ENCODE measurements around the gene GFRA4. TPM values are rescaled to one million over a fixed set of nuclear protein-coding genes. Genes with fewer than 3 reads are reported as not detected.

GFRA4 gene, protein sequence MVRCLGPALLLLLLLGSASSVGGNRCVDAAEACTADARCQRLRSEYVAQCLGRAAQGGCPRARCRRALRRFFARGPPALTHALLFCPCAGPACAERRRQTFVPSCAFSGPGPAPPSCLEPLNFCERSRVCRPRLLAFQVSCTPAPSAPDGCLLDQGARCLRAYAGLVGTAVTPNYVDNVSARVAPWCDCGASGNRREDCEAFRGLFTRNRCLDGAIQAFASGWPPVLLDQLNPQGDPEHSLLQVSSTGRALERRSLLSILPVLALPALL
- total RNA-seq (not detected), polyA plus RNA-seq (not detected)

DNA sequence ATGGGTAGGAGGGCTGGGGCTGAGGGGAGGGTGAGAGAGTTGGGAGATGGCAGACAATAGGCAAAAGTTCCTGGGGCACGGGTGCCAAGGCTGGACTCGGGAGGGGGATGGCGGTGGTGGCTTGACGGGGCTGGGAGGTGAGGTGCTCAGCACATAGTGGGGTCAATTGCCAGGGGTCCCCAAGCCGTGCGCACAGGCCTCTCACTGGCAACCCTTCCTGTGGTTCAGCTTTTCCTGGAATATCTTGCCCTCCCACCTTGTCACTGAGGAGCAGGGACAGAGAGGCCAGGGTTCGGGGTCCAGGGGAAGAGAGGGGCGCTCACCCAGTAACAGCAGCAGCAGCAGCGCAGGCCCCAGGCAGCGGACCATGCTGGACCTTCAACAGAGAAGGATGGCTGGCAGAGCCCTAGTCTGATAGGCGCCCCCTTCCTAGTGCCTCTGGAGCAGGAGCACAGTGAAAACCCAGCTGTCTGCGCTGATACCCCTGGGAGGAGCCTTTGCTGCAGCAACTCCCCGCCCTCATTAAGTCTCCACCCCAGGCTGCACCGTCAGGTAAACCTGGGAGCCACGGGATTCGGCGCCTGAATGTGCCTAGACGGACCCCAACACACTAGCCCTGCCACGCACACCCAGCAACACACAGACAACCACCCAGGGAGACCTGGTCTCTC lies at the start of gene GFRA4:
TSS of gene GFRA4 (minus strand) at position 369 of the 671 bp plus-strand sequence. CDS start at position 369, 0 bp downstream.
- no peaks in the 10 kb centered on the region for H3K9me3 ChIP-seq
- H3K4me3 ChIP-seq = no peak within 1 kb of the TSS
- intact Hi-C loops (cut with DNase I) = no loop called here
- H3K4me1 ChIP-seq = peaks cover 0 to 21% (median 18%) of the 10 kb centered on the region in 4 donors
- no peak within 1 kb of the TSS for H3K27ac ChIP-seq
- WGBS, 2 donors = 61 to 76% methylated on average over 19 of the region's 19 CpGs
- peaks cover 0 to 2% (median 0%) of the 10 kb centered on the region in 4 donors for H3K36me3 ChIP-seq
- DNase-seq = peak; percentile 60
- TF ChIP-seq POLR2AphosphoS5 (IDR thresholded peaks at IDR 0.05) (no peak), POLR2A (IDR thresholded peaks at IDR 0.05) (no peak), EP300 (IDR thresholded peaks at IDR 0.05) (no peak), CTCF (IDR thresholded peaks at IDR 0.05) (no peak)
- H3K27me3 ChIP-seq = peaks cover 13 to 38% (median 25%) of the 10 kb centered on the region in 3 donors

DNA sequence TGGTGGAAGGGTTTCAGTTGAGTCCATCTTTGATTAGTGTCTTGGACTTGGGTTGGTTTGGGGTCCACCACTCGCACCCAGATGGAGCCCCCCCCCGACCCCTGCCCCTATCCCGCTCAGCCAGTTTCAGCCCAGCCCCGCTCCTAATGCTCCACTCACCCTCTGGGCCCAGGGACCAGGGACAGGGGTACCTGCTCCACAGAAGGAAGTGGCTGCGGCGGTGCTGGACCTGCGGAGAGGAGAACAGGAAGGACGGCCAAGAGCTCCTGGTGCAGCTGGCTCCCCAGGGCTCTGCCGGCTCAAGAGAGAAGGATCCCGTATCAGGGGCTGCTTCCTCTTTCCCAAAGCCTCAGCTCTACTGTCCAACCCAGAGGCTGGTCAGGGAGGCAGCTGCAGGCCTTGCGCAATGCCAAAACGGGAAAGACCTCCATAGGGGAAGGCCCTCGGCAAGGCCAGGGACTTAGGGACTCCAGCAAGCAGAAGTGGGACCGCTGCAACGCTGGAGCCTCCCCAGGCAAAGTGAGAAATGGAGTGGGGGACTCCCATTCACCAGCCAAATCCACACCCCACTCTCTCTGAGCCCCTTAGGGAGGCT lies 49.2 kb upstream of the GFRA4 start, which contains the start of gene SIGLEC1:
TSS of gene SIGLEC1 (minus strand) at position 322 of the 595 bp plus-strand sequence. CDS start 5,472 bp downstream, outside the sequence.
- WGBS, 2 donors = 68 to 81% methylated on average over 15 of the region's 15 CpGs
- peak; percentile 89 for DNase-seq
- H3K4me3 ChIP-seq = peak within 1 kb of the TSS in 2 of 4 donors; percentile 14 to 32
- H3K36me3 ChIP-seq = no peaks in the 10 kb centered on the region
- TF ChIP-seq POLR2A (IDR thresholded peaks at IDR 0.05) (no peak), POLR2AphosphoS5 (IDR thresholded peaks at IDR 0.05) (peak in 1 of 4 donors; percentile 15)
- no peak within 1 kb of the TSS for H3K27ac ChIP-seq
- intact Hi-C loops (cut with DNase I) = loop anchor here (10.0 kb wide), 1 partner anchor 148 kb away; no protein-coding TSS in a partner anchor
- H3K9me3 ChIP-seq = no peaks in the 10 kb centered on the region
- peaks cover 0 to 12% (median 10%) of the 10 kb centered on the region in 4 donors for H3K4me1 ChIP-seq
- H3K27me3 ChIP-seq = no peaks in the 10 kb centered on the region

GRCh38 chr20:3711484-3711941 lies 48.3 kb upstream of the GFRA4 start:
- H3K27ac ChIP-seq = no peak overlapping the region
- intact Hi-C loops (cut with DNase I) = loop anchor here (1.0 to 10.0 kb wide), 2 partner anchors 35 to 147 kb away; no protein-coding TSS in a partner anchor
- H3K9me3 ChIP-seq = no peaks in the 10 kb centered on the region
- no peaks in the 10 kb centered on the region for H3K36me3 ChIP-seq
- peaks cover 0 to 12% (median 10%) of the 10 kb centered on the region in 4 donors for H3K4me1 ChIP-seq
- DNase-seq = no peak
- 77 to 81% methylated on average over 4 of the region's 4 CpGs for WGBS, 2 donors
- TF ChIP-seq EP300 (IDR thresholded peaks at IDR 0.05) (no peak), POLR2AphosphoS5 (IDR thresholded peaks at IDR 0.05) (no peak), POLR2A (IDR thresholded peaks at IDR 0.05) (no peak), CTCF (IDR thresholded peaks at IDR 0.05) (no peak)
- H3K4me3 ChIP-seq = peak overlapping the region in 2 of 4 donors; percentile 14 to 32
- H3K27me3 ChIP-seq = no peaks in the 10 kb centered on the region

DNA sequence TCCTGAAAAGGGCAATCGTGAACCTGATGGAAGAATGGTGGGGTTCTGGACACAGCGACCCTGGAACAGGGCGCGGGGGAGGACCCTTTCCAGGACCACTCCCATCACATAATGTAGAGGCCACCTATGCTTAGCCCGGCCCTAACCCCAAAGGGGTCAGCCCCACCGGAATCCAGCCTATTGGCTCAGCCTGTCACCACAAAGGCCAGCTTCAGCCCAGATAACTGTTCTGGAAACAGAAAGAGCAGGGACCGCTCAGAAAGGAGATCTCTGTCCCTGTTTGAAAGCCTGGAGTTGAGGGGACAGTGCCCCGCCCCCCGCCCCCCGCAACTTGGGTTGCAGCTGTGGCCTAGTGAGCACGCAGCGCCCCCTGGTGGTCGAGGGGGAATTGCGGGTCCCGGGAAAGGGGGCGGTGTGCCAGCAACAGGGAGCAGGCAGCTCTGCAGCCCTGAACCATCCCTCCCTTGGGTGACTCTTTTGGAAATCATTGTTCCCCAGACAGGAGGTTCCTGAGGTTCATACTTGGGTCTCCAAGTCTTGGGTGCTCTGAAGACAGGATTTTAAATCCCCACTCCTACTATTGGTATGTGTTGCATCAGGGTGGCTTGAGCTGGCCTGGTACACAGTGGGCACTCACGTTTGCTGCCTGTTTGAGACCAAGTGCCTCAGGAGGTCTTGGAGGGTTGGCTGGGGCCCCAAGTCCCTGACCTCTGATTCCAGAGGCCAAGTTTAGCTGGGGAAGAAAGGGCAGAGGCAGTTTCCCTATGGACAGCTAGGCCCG lies 47.7 kb upstream of the GFRA4 start:
- Histone ChIP-seq H3K27ac (peak overlapping the region in 2 of 4 donors; percentile 11 to 28), H3K4me1 (peaks cover 0 to 12% (median 10%) of the 10 kb centered on the region in 4 donors), H3K36me3 (no peaks in the 10 kb centered on the region), H3K9me3 (no peaks in the 10 kb centered on the region), H3K4me3 (peak overlapping the region in 2 of 4 donors; percentile 14 to 32), H3K27me3 (no peaks in the 10 kb centered on the region)
- DNase-seq = peak; percentile 87
- intact Hi-C loops (cut with DNase I) = loop anchor here (1.0 to 10.0 kb wide), 2 partner anchors 35 to 146 kb away; no protein-coding TSS in a partner anchor
- TF ChIP-seq POLR2A (IDR thresholded peaks at IDR 0.05) (no peak), POLR2AphosphoS5 (IDR thresholded peaks at IDR 0.05) (peak in 2 of 4 donors; percentile 49 to 60), EP300 (IDR thresholded peaks at IDR 0.05) (no peak), CTCF (IDR thresholded peaks at IDR 0.05) (peak; percentile 95 to 98 (median 97))
- 30 to 35% methylated on average over 18 of the region's 18 CpGs for WGBS, 2 donors

Data from sigmoid colon (tissue), 7 donors.